K562 (cell line): ENCODE results near the gene IFI6. TPM values are rescaled to one million over a fixed set of nuclear protein-coding genes. Genes with fewer than 3 reads are reported as not detected.
A peak's percentile ranks its signal among the peaks of the same experiment; 100 is the strongest.

Source experiments
- ATAC-seq: fragments of 200-7000 bp; cut with Tn5 transposase; 3 replicates; pipeline ENCODE4 v1.9.1; 2020; ENCODE audit warnings: moderate library complexity
- BruUV-seq: library from RNA; stranded (reverse); fragments of 400-500 nt; replicated peaks from 2 replicates; lab custom pipeline; 2021; lab: Mats Ljungman, UMichigan
- CTCF ChIA-PET: fragments of 300-600 bp; formaldehyde crosslinking; extraction: SDS; loops from one replicate; lab custom pipeline; 2021; ENCODE audit warnings: low intra/inter-chr PET ratio; lab: Yijun Ruan, JAX
- POLR2A ChIA-PET: fragments of 300-600, 350-650 bp; sonication (Branson Sonifier 250); formaldehyde crosslinking; extraction: SDS; loops from one replicate; lab custom pipeline; 2021; ENCODE audit warnings: antibody characterized with exemption, inconsistent platforms; lab: Yijun Ruan, JAX
- DNase-seq, 4 experiments: peaks; one replicate each; pipeline versions ENCODE4 v3.0.0 to v3.0.0-alpha.2; 2011 to 2018; ENCODE audit warnings: low spot score in 3 of 4, mixed read lengths in 3 of 4; ENCODE audit errors: extremely low read depth in 1 of 4
- FAIRE-seq: peaks from 2 replicates; lab custom pipeline; 2011; peaks lifted over from hg19 to GRCh38; lab: Jason Lieb, UNC
- H2AFZ ChIP-seq: 2 replicates; pipeline ENCODE4 v1.6.0; 2011; ENCODE audit warnings: low read depth, low read length, control low read depth, inconsistent platforms
- H3K27ac ChIP-seq: fragments of 200-600 bp; 3 replicates; pipeline ENCODE4 v1.8.0; 2011; ENCODE audit warnings: low read depth, mild to moderate bottlenecking, control low read depth, inconsistent platforms, low read length, moderate library complexity, mixed read lengths; ENCODE audit errors: extremely low read depth
- H3K27me3 ChIP-seq, 2 experiments: fragments of 300-600 bp in 1 of 2; 2 replicates in 1 of 2; 3 replicates in 1 of 2; pipeline versions ENCODE4 v1.6.0 to v1.8.0; 2011; ENCODE audit warnings: inconsistent platforms in 2 of 2, low read length in 2 of 2, mild to moderate bottlenecking in 1 of 2, mixed read lengths in 1 of 2, moderate library complexity in 1 of 2; ENCODE audit not compliant: control insufficient read depth in 2 of 2, insufficient read depth in 2 of 2
- H3K36me3 ChIP-seq: fragments of 300-600 bp; 3 replicates; pipeline ENCODE4 v1.8.0; 2011; ENCODE audit warnings: mild to moderate bottlenecking, low read length, inconsistent platforms; ENCODE audit not compliant: control insufficient read depth, insufficient read depth
- H3K4me1 ChIP-seq, 2 experiments: fragments of 200-600 bp in 1 of 2; replicated peaks in 1 of 2; 2 replicates in 1 of 2; 3 replicates in 1 of 2; pipeline versions ENCODE4 v1.5.1 to v1.8.0; 2011; ENCODE audit warnings: inconsistent platforms in 2 of 2, low read length in 2 of 2, mild to moderate bottlenecking in 1 of 2, mixed read lengths in 1 of 2, moderate library complexity in 1 of 2; ENCODE audit not compliant: control insufficient read depth in 2 of 2, insufficient read depth in 2 of 2
- H3K4me2 ChIP-seq: 2 replicates; pipeline ENCODE4 v1.6.1; 2011; ENCODE audit warnings: low read length, control low read depth, inconsistent platforms, mixed read lengths; ENCODE audit not compliant: insufficient read depth
- H3K4me3 ChIP-seq: fragments of 200-600 bp; sonication (generic), shearing (Covaris generic); 2 replicates; pipeline ENCODE4 v1.5.1; 2016; ENCODE audit warnings: control low read depth, inconsistent platforms
- H3K79me2 ChIP-seq: fragments of 200-600 bp; 3 replicates; pipeline ENCODE4 v1.8.0; 2011; ENCODE audit warnings: low read length, inconsistent platforms; ENCODE audit not compliant: control insufficient read depth, insufficient read depth
- H3K9ac ChIP-seq, 2 experiments: 2 replicates each; pipeline versions ENCODE4 v1.6.0 to v1.6.1; 2011; ENCODE audit warnings: low read depth in 2 of 2, low read length in 2 of 2, control low read depth in 1 of 2, inconsistent platforms in 1 of 2, mild to moderate bottlenecking in 1 of 2, mixed read lengths in 1 of 2; ENCODE audit not compliant: insufficient read depth in 1 of 2
- H3K9me1 ChIP-seq: one replicate; pipeline ENCODE4 v1.6.0; 2011; ENCODE audit warnings: inconsistent platforms, mild to moderate bottlenecking, low read length, moderate library complexity; ENCODE audit not compliant: control insufficient read depth, insufficient read depth
- H3K9me3 ChIP-seq: replicated peaks from 2 replicates; pipeline ENCODE4 v1.5.1; 2011; ENCODE audit warnings: low read depth, low read length, inconsistent platforms; ENCODE audit not compliant: control insufficient read depth, insufficient read depth
- H4K20me1 ChIP-seq: replicated peaks from 2 replicates; pipeline ENCODE4 v1.6.1; 2011; ENCODE audit warnings: low read length, inconsistent platforms, mixed read lengths; ENCODE audit not compliant: control insufficient read depth, insufficient read depth
- CHD2 ChIP-seq: IDR thresholded peaks from 2 replicates; pipeline ENCODE4 v1.6.1; 2011; ENCODE audit warnings: low read depth, low read length
- L3MBTL2 ChIP-seq: fragments of 450-650 bp; IDR thresholded peaks from 2 replicates; pipeline ENCODE4 v1.6.1; 2016; ENCODE audit warnings: mild to moderate bottlenecking, moderate library complexity
- MEIS2 ChIP-seq: fragments of 450-650 bp; IDR thresholded peaks from 2 replicates; pipeline ENCODE4 v1.6.1; 2014; ENCODE audit warnings: mild to moderate bottlenecking; ENCODE audit not compliant: partially characterized antibody
- NCOA1 ChIP-seq: fragments of 450-650 bp; IDR thresholded peaks from 2 replicates; pipeline ENCODE4 v1.6.1; 2016; ENCODE audit warnings: low read depth
- RAD51 ChIP-seq: fragments of 450-650 bp; IDR thresholded peaks from 2 replicates; pipeline ENCODE4 v1.7.1; 2016; ENCODE audit warnings: low read depth, mild to moderate bottlenecking, borderline replicate concordance
- RBBP5 ChIP-seq: fragments of 200-600 bp; sonication (generic); IDR thresholded peaks from 2 replicates; pipeline ENCODE4 v1.6.1; 2012; ENCODE audit warnings: borderline replicate concordance, mild to moderate bottlenecking, low read length, control low read depth, inconsistent platforms; ENCODE audit not compliant: insufficient read depth, poor library complexity, severe bottlenecking
- ZNF12 ChIP-seq: sonication (generic); formaldehyde crosslinking; IDR thresholded peaks from 2 replicates; pipeline ENCODE4 v1.4.0; 2020; ENCODE audit warnings: mild to moderate bottlenecking, missing genetic modification reagents
- WGBS: fragments of 100-300 bp; shearing (Covaris generic); methylation state at CpG from one replicate; pipeline ENCODE4 v1.1.6; 2016; ENCODE audit warnings: low coverage, mixed read lengths; ENCODE audit not compliant: insufficient coverage; ENCODE audit errors: missing lambda C conversion rate; 5-methylcytosine and 5-hydroxymethylcytosine counted together
- in situ Hi-C: fragments of 300-500 bp; cut with MboI; formaldehyde crosslinking; loops from 4 replicates; pipeline ENCODE4 v1.15.0; 2018; ENCODE audit warnings: inconsistent platforms, mixed read lengths
- intact Hi-C: fragments of 100-400 bp; cut with micrococcal nuclease; formaldehyde crosslinking; loops from 2 replicates; pipeline ENCODE4 v1.14.2; 2022
- polyA plus RNA-seq, 8 experiments: library from polyadenylated mRNA; depleted of rRNA in 4 of 8; stranded (reverse) in 5 of 8; unstranded in 3 of 8; fragments of >200 nt; fragmentation: Nextera tagmentation in 2 of 8; fragmentation: Illumina TruSeq in 1 of 8; extraction: Ambion mirVana in 2 of 8; extraction: Trizol in 1 of 8; gene quantifications; 2 replicates each; pipeline versions ENCODE4 v1.2.1 to v1.2.3, GENCODE V29; 2011 to 2014; ENCODE audit warnings: inconsistent platforms in 1 of 8, missing spikeins in 1 of 8
- total RNA-seq, 7 experiments: library from RNA; depleted of rRNA in 6 of 7; stranded (reverse); fragments of >200 nt in 6 of 7; fragmentation: Illumina TruSeq in 2 of 7; extraction: Trizol in 2 of 7; gene quantifications; 2 replicates each; pipeline versions ENCODE4 v1.2.1 to v1.2.3, GENCODE V29; 2011 to 2021; ENCODE audit warnings: low replicate concordance in 1 of 7
- TF ChIP-seq, protein P1 (sequence below), 2 experiments: fragments of 450-650 bp; formaldehyde crosslinking in 1 of 2; IDR thresholded peaks; 2 replicates each; pipeline versions ENCODE4 v1.4.0 to v1.6.1; 2014 to 2020; ENCODE audit warnings: mild to moderate bottlenecking in 2 of 2, borderline replicate concordance in 1 of 2, low read depth in 1 of 2
- TF ChIP-seq, protein P2 (sequence below): sonication (generic); formaldehyde crosslinking; IDR thresholded peaks from 2 replicates; pipeline ENCODE4 v1.9.0; 2022; ENCODE audit warnings: mild to moderate bottlenecking, missing genetic modification reagents
- TF ChIP-seq, protein P3 (sequence below): sonication (generic); formaldehyde crosslinking; IDR thresholded peaks from 2 replicates; pipeline ENCODE4 v1.5.0; 2020; ENCODE audit warnings: missing genetic modification reagents
- TF ChIP-seq, protein P4 (sequence below): sonication (generic); formaldehyde crosslinking; IDR thresholded peaks from 2 replicates; pipeline ENCODE4 v1.9.0; 2022; ENCODE audit warnings: mild to moderate bottlenecking, missing genetic modification reagents

Gene IFI6
- total and polyA plus RNA-seq, 9 of the 15 experiments (the other 6 are each of a cell fraction or from before 2014, with no cell fraction given): 0.17 to 4.5 (median 2.2) TPM

DNA sequence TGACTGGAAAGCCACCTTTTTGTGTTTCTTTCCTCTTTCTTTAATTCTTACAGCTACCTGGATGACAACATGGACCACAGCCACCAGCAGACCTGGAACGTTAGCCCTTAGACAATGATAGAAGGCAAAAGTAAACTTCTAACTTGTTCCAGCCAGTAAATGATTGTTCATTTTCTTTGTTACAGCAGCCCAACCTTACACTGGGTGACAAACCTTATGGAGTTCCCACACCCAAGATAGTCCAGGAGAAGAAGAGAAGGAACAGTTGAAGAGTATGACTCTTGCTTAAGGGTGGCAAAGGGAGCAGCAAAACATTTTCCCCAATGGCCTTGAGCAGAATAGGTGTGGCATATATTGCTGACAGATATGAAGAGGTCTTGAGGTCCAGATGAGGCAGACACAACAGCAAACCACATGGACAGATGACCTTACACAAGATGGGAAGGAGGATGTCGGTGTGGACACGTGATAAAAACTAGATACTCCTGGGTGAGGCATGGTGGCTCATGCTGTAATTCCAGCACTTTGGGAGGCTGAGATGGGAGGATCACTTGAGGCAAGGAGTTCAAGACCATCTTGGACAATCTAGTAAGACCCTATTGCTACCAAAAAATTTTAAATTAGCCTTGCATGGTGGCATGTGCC is 42.0 kb upstream of the IFI6 start:
- DNase-seq (peak in 1 of 4 experiments; percentile 36), ATAC-seq (peak; percentile 50), FAIRE-seq (peak; percentile 26)
- Histone ChIP-seq H3K9ac (no peak overlapping the region), H3K79me2 (no peaks in the 10 kb centered on the region), H3K27ac (no peak overlapping the region), H3K9me1 (no peaks in the 10 kb centered on the region), H3K4me2 (no peak overlapping the region), H2AFZ (no peak overlapping the region), H3K4me1 (peaks cover 6 to 17% of the 10 kb centered on the region in 2 experiments; a peak in 4 of 5 replicates), H4K20me1 (no peaks in the 10 kb centered on the region), H3K4me3 (no peak overlapping the region), H3K27me3 (no peaks in the 10 kb centered on the region; a peak in 1 of 5 replicates), H3K9me3 (peaks cover 2% of the 10 kb centered on the region; the same call in 1 of the 2 replicates), H3K36me3 (no peaks in the 10 kb centered on the region)
- ChIA-PET CTCF (no interaction called here), POLR2A (interaction anchor here (0.8 to 2.2 kb wide), 5 partner anchors 9 to 225 kb away, joined by 3 to 7 read pairs (median 5); partner anchors contain the start of genes FAM76A and IFI6)
- in situ Hi-C loops (no loop called here), intact Hi-C loops (no loop called here)
- WGBS: 6% methylated on average over 3 of the region's 3 CpGs
- no TSS peak for BruUV-seq
- TF ChIP-seq NCOA1 (no peak), CHD2 (no peak), RBBP5 (no peak), L3MBTL2 (0 out of 2 replicates have a peak, but pooled peaks have one; percentile 13), RAD51 (peak; percentile 56; the same call in 1 of the 2 replicates), ZNF12 (CRISPR knock-in tag) (peak; percentile 80), MEIS2 (peak; percentile 24)
- TF ChIP-seq, protein P1, sequence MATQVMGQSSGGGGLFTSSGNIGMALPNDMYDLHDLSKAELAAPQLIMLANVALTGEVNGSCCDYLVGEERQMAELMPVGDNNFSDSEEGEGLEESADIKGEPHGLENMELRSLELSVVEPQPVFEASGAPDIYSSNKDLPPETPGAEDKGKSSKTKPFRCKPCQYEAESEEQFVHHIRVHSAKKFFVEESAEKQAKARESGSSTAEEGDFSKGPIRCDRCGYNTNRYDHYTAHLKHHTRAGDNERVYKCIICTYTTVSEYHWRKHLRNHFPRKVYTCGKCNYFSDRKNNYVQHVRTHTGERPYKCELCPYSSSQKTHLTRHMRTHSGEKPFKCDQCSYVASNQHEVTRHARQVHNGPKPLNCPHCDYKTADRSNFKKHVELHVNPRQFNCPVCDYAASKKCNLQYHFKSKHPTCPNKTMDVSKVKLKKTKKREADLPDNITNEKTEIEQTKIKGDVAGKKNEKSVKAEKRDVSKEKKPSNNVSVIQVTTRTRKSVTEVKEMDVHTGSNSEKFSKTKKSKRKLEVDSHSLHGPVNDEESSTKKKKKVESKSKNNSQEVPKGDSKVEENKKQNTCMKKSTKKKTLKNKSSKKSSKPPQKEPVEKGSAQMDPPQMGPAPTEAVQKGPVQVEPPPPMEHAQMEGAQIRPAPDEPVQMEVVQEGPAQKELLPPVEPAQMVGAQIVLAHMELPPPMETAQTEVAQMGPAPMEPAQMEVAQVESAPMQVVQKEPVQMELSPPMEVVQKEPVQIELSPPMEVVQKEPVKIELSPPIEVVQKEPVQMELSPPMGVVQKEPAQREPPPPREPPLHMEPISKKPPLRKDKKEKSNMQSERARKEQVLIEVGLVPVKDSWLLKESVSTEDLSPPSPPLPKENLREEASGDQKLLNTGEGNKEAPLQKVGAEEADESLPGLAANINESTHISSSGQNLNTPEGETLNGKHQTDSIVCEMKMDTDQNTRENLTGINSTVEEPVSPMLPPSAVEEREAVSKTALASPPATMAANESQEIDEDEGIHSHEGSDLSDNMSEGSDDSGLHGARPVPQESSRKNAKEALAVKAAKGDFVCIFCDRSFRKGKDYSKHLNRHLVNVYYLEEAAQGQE (IDR thresholded peaks at IDR 0.05; ENCODE audit: borderline replicate concordance): no peak
- TF ChIP-seq, protein P1 (CRISPR knock-in tag; IDR thresholded peaks at IDR 0.05; ENCODE audit: low read depth): no peak
- TF ChIP-seq, protein P2, sequence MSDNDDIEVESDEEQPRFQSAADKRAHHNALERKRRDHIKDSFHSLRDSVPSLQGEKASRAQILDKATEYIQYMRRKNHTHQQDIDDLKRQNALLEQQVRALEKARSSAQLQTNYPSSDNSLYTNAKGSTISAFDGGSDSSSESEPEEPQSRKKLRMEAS (CRISPR knock-in tag): 0 out of 2 replicates have a peak, but pooled peaks have one; percentile 16
- TF ChIP-seq, protein P3, sequence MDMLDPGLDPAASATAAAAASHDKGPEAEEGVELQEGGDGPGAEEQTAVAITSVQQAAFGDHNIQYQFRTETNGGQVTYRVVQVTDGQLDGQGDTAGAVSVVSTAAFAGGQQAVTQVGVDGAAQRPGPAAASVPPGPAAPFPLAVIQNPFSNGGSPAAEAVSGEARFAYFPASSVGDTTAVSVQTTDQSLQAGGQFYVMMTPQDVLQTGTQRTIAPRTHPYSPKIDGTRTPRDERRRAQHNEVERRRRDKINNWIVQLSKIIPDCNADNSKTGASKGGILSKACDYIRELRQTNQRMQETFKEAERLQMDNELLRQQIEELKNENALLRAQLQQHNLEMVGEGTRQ: peak; percentile 53
- TF ChIP-seq, protein P4, sequence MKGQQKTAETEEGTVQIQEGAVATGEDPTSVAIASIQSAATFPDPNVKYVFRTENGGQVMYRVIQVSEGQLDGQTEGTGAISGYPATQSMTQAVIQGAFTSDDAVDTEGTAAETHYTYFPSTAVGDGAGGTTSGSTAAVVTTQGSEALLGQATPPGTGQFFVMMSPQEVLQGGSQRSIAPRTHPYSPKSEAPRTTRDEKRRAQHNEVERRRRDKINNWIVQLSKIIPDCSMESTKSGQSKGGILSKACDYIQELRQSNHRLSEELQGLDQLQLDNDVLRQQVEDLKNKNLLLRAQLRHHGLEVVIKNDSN (CRISPR knock-in tag): peak; percentile 62
